ENCODE results near the gene RAP1GAP2. TPM values are rescaled to one million over a fixed set of nuclear protein-coding genes. Genes with fewer than 3 reads are reported as not detected.

The RAP1GAP2 gene
- total RNA-seq, 3 donors from 2014 or later: 26.6 to 45.3 (median 43.3) TPM

GRCh38 chr17:2958706-2959222 lies 162.5 kb downstream of the RAP1GAP2 start:
- peaks cover 19% of the 10 kb centered on the region for H3K4me1 ChIP-seq (ENCODE audit: low read depth)
- H3K9me3 ChIP-seq: no peaks in the 10 kb centered on the region
- DNase-seq: peak in 1 of 3 donors; percentile 14
- no peak overlapping the region for H3K4me3 ChIP-seq
- no peak for ATAC-seq
- no peak for TF ChIP-seq CTCF (IDR thresholded peaks at IDR 0.05)
- intact Hi-C loops (cut with DNase I, micrococcal nuclease): no loop called here
- H3K36me3 ChIP-seq (ENCODE audit: low read depth): no peaks in the 10 kb centered on the region

DNA sequence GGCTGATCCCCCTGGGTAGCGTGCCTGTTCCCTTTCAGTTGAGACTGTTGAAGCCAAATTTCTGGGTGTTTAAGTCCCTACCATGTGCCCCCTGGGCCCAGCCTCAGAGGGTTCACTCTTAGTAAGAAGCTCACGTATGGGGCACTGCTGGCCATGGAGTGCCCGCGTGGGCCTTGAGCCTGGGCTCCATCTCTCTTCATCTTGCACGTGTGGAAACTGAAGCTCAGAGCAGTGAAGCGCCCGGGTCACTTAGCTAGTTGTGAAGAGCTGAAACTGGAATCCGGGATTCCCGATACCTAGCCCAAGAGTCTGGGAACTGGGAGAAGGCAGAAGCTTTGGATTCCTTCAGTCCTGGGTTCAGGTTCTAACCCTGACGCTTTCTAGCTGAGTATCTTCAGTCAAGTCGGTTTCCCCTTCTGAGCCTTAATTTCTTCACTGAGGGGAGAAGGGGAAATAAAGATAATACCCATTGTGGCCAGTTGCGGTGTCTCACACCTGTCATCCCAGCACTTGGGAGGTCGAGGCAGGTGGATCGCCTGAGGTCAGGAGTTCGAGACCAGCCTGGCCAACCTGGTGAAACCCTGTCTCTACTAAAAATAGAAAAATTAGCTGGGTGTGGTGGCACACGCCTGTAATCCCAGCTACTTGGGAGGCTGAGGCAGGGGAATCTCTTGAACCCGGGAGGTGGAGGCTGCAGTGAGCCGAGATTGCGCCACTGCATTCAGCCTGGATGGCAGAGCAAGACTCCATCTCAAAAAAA lies 163.3 kb downstream of the RAP1GAP2 start:
- TF ChIP-seq CTCF (IDR thresholded peaks at IDR 0.05): no peak
- intact Hi-C loops (cut with DNase I, micrococcal nuclease): no loop called here
- peaks cover 19% of the 10 kb centered on the region for H3K4me1 ChIP-seq (ENCODE audit: low read depth)
- ATAC-seq: no peak
- no peaks in the 10 kb centered on the region for H3K9me3 ChIP-seq
- H3K4me3 ChIP-seq: no peak overlapping the region
- H3K36me3 ChIP-seq (ENCODE audit: low read depth): no peaks in the 10 kb centered on the region
- DNase-seq: no peak

- Histone ChIP-seq H3K9me3 (no peaks in the 10 kb centered on the region), H3K4me3 (no peak overlapping the region), H3K4me1 (ENCODE audit: low read depth) (peaks cover 16% of the 10 kb centered on the region), H3K36me3 (ENCODE audit: low read depth) (no peaks in the 10 kb centered on the region)
- no peak for TF ChIP-seq CTCF (IDR thresholded peaks at IDR 0.05)
- ATAC-seq: no peak
- no peak for DNase-seq
- intact Hi-C loops (cut with DNase I, micrococcal nuclease): no loop called here
Observed at GRCh38 chr17:2961446-2961845, 165.2 kb downstream of the RAP1GAP2 start.

- Histone ChIP-seq H3K4me1 (ENCODE audit: low read depth) (peaks cover 11% of the 10 kb centered on the region), H3K36me3 (ENCODE audit: low read depth) (no peaks in the 10 kb centered on the region), H3K4me3 (no peak overlapping the region), H3K9me3 (no peaks in the 10 kb centered on the region)
- TF ChIP-seq CTCF (IDR thresholded peaks at IDR 0.05): no peak
- DNase-seq (no peak), ATAC-seq (no peak)
- intact Hi-C loops (cut with DNase I, micrococcal nuclease): no loop called here
Observed at GRCh38 chr17:2962236-2962635, 166.0 kb downstream of the RAP1GAP2 start.

DNA sequence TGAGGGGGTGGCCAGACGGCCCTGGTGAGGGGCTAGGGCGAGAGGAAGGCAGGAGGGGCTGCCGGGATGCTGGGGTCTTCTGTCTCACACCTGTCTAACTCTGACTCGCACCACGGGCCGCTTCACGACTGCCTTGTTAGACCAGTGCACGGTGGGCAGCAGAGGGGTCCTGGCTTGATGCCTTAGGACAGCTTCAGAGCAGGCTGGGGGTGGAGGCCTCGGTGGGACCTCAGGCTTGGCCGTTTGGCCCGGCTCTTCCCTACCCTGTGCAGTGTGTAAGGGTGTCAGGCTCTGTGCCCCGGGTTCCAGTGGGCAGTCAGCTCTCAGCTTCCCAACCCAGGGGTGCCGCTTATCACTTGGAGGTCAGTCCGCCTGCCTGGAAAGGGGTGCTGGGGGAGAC lies 166.5 kb downstream of the RAP1GAP2 start:
- intact Hi-C loops (cut with DNase I, micrococcal nuclease): no loop called here
- Histone ChIP-seq H3K4me3 (no peak overlapping the region), H3K36me3 (ENCODE audit: low read depth) (no peaks in the 10 kb centered on the region), H3K4me1 (ENCODE audit: low read depth) (peaks cover 7% of the 10 kb centered on the region), H3K9me3 (no peaks in the 10 kb centered on the region)
- TF ChIP-seq CTCF (IDR thresholded peaks at IDR 0.05): no peak
- DNase-seq (no peak), ATAC-seq (no peak)

All from mucosa of descending colon (tissue), 3 donors.